ENCODE measurements around the gene KAT6B. TPM values are rescaled to one million over a fixed set of nuclear protein-coding genes. Genes with fewer than 3 reads are reported as not detected.

The KAT6B gene
- total RNA-seq, 1 experiment from 2014 or later = 10.7 TPM

- peaks cover 43% of the 10 kb centered on the region for H3K4me1 ChIP-seq (replicated peaks)
- H3K27ac ChIP-seq = peak overlapping the region; percentile 58
- no peaks in the 10 kb centered on the region for H3K9me3 ChIP-seq (replicated peaks)
- no peak overlapping the region for H3K4me3 ChIP-seq
- H3K36me3 ChIP-seq = no peaks in the 10 kb centered on the region
- no peak for DNase-seq (ENCODE audit: low read depth in 1 of 2, low spot score in 2 of 2)
- H3K27me3 ChIP-seq (replicated peaks) = no peaks in the 10 kb centered on the region
Observed at GRCh38 chr10:74928742-74929191, 102.4 kb downstream of the KAT6B start.

- DNase-seq (ENCODE audit: low read depth in 1 of 2, low spot score in 2 of 2) = no peak
- no peaks in the 10 kb centered on the region for H3K27me3 ChIP-seq (replicated peaks)
- no peaks in the 10 kb centered on the region for H3K36me3 ChIP-seq
- peak overlapping the region; percentile 58 for H3K27ac ChIP-seq
- H3K4me1 ChIP-seq (replicated peaks) = peaks cover 39% of the 10 kb centered on the region
- H3K9me3 ChIP-seq (replicated peaks) = no peaks in the 10 kb centered on the region
- no peak overlapping the region for H3K4me3 ChIP-seq
Observed at GRCh38 chr10:74929197-74929596, 102.8 kb downstream of the KAT6B start.

GRCh38 chr10:74930965-74931364 is 104.6 kb downstream of the KAT6B start:
- Histone ChIP-seq H3K27me3 (replicated peaks) (no peaks in the 10 kb centered on the region), H3K4me3 (no peak overlapping the region), H3K9me3 (replicated peaks) (no peaks in the 10 kb centered on the region), H3K36me3 (no peaks in the 10 kb centered on the region), H3K27ac (no peak overlapping the region), H3K4me1 (replicated peaks) (peaks cover 22% of the 10 kb centered on the region)
- DNase-seq (ENCODE audit: low read depth in 1 of 2, low spot score in 2 of 2) = no peak

GRCh38 chr10:74932648-74933047 is 106.2 kb downstream of the KAT6B start:
- H3K27ac ChIP-seq = no peak overlapping the region
- no peaks in the 10 kb centered on the region for H3K9me3 ChIP-seq (replicated peaks)
- H3K36me3 ChIP-seq = no peaks in the 10 kb centered on the region
- H3K27me3 ChIP-seq (replicated peaks) = no peaks in the 10 kb centered on the region
- peaks cover 19% of the 10 kb centered on the region for H3K4me1 ChIP-seq (replicated peaks)
- DNase-seq (ENCODE audit: low read depth in 1 of 2, low spot score in 2 of 2) = no peak
- H3K4me3 ChIP-seq = no peak overlapping the region

- Histone ChIP-seq H3K27ac (no peak overlapping the region), H3K36me3 (no peaks in the 10 kb centered on the region), H3K4me1 (replicated peaks) (peaks cover 3% of the 10 kb centered on the region), H3K27me3 (replicated peaks) (no peaks in the 10 kb centered on the region), H3K4me3 (no peak overlapping the region), H3K9me3 (replicated peaks) (no peaks in the 10 kb centered on the region)
- DNase-seq (ENCODE audit: low read depth in 1 of 2, low spot score in 2 of 2) = no peak
Observed at GRCh38 chr10:74934100-74934812, 107.9 kb downstream of the KAT6B start.

GRCh38 chr10:74936577-74937265 is 110.3 kb downstream of the KAT6B start:
- no peaks in the 10 kb centered on the region for H3K9me3 ChIP-seq (replicated peaks)
- H3K4me1 ChIP-seq (replicated peaks) = peaks cover 18% of the 10 kb centered on the region
- no peaks in the 10 kb centered on the region for H3K27me3 ChIP-seq (replicated peaks)
- H3K27ac ChIP-seq = no peak overlapping the region
- no peak for DNase-seq (ENCODE audit: low read depth in 1 of 2, low spot score in 2 of 2)
- H3K36me3 ChIP-seq = no peaks in the 10 kb centered on the region
- H3K4me3 ChIP-seq = no peak overlapping the region

- no peak for DNase-seq (ENCODE audit: low read depth in 1 of 2, low spot score in 2 of 2)
- no peaks in the 10 kb centered on the region for H3K27me3 ChIP-seq (replicated peaks)
- H3K27ac ChIP-seq = no peak overlapping the region
- no peaks in the 10 kb centered on the region for H3K9me3 ChIP-seq (replicated peaks)
- peaks cover 20% of the 10 kb centered on the region for H3K4me1 ChIP-seq (replicated peaks)
- no peaks in the 10 kb centered on the region for H3K36me3 ChIP-seq
- H3K4me3 ChIP-seq = no peak overlapping the region
Observed at GRCh38 chr10:74937266-74937856, 111.0 kb downstream of the KAT6B start.

- Histone ChIP-seq H3K4me1 (replicated peaks) (peaks cover 33% of the 10 kb centered on the region), H3K27ac (no peak overlapping the region), H3K36me3 (no peaks in the 10 kb centered on the region), H3K4me3 (no peak overlapping the region), H3K27me3 (replicated peaks) (no peaks in the 10 kb centered on the region), H3K9me3 (replicated peaks) (no peaks in the 10 kb centered on the region)
- no peak for DNase-seq (ENCODE audit: low read depth in 1 of 2, low spot score in 2 of 2)
Observed at GRCh38 chr10:74944205-74944604, 117.8 kb downstream of the KAT6B start.

- Histone ChIP-seq H3K36me3 (no peaks in the 10 kb centered on the region), H3K4me3 (no peak overlapping the region), H3K4me1 (replicated peaks) (peaks cover 26% of the 10 kb centered on the region), H3K27ac (no peak overlapping the region), H3K27me3 (replicated peaks) (no peaks in the 10 kb centered on the region), H3K9me3 (replicated peaks) (no peaks in the 10 kb centered on the region)
- no peak for DNase-seq (ENCODE audit: low read depth in 1 of 2, low spot score in 2 of 2)
Observed at GRCh38 chr10:74947781-74948401, 121.5 kb downstream of the KAT6B start.

- no peaks in the 10 kb centered on the region for H3K36me3 ChIP-seq
- H3K27me3 ChIP-seq (replicated peaks) = no peaks in the 10 kb centered on the region
- H3K27ac ChIP-seq = 0 out of 2 replicates have a peak overlapping the region, but pooled peaks have one; percentile 7
- H3K9me3 ChIP-seq (replicated peaks) = no peaks in the 10 kb centered on the region
- peak in 1 of 2 experiments; percentile 28 for DNase-seq (ENCODE audit: low read depth in 1 of 2, low spot score in 2 of 2)
- H3K4me3 ChIP-seq = no peak overlapping the region
- H3K4me1 ChIP-seq (replicated peaks) = peaks cover 26% of the 10 kb centered on the region
Observed at GRCh38 chr10:74949034-74949832, 122.8 kb downstream of the KAT6B start.

- Histone ChIP-seq H3K27me3 (replicated peaks) (no peaks in the 10 kb centered on the region), H3K27ac (0 out of 2 replicates have a peak overlapping the region, but pooled peaks have one; percentile 7), H3K4me1 (replicated peaks) (peaks cover 26% of the 10 kb centered on the region), H3K9me3 (replicated peaks) (no peaks in the 10 kb centered on the region), H3K36me3 (no peaks in the 10 kb centered on the region), H3K4me3 (no peak overlapping the region)
- no peak for DNase-seq (ENCODE audit: low read depth in 1 of 2, low spot score in 2 of 2)
Observed at GRCh38 chr10:74949843-74950765, 123.7 kb downstream of the KAT6B start.

GRCh38 chr10:74953214-74953613 is 126.8 kb downstream of the KAT6B start:
- DNase-seq (ENCODE audit: low read depth in 1 of 2, low spot score in 2 of 2) = no peak
- no peaks in the 10 kb centered on the region for H3K36me3 ChIP-seq
- H3K9me3 ChIP-seq (replicated peaks) = no peaks in the 10 kb centered on the region
- H3K27ac ChIP-seq = no peak overlapping the region
- no peaks in the 10 kb centered on the region for H3K27me3 ChIP-seq (replicated peaks)
- no peak overlapping the region for H3K4me3 ChIP-seq
- peaks cover 23% of the 10 kb centered on the region for H3K4me1 ChIP-seq (replicated peaks)

All from SJSA1 (cell line).